Spleen (tissue), 11 donors: ENCODE measurements around the gene VAC14. TPM values are rescaled to one million over a fixed set of nuclear protein-coding genes. Genes with fewer than 3 reads are reported as not detected.

Experiments used
- DNase-seq: peaks from one replicate; pipeline ENCODE4 v3.0.0-alpha.2; 2020
- H3K27ac ChIP-seq, 8 donors: fragments of 200-600 bp; sonication (generic) in 7 of 8; 1 replicate in 4 of 8; 2 replicates in 4 of 8; pipeline versions ENCODE4 v1.5.0 to v1.8.0; 2016 to 2021; ENCODE audit warnings: inconsistent platforms in 4 of 8, mild to moderate bottlenecking in 4 of 8, moderate library complexity in 1 of 8
- H3K27me3 ChIP-seq, 7 donors: fragments of 200-600 bp; sonication (generic) in 6 of 7; replicated peaks in 1 of 7; 1 replicate in 4 of 7; 2 replicates in 3 of 7; pipeline versions ENCODE4 v1.5.0 to v1.8.0; 2016 to 2021; ENCODE audit warnings: inconsistent platforms in 3 of 7, mild to moderate bottlenecking in 1 of 7
- H3K36me3 ChIP-seq, 6 donors: fragments of 200-600 bp; sonication (generic) in 5 of 6; 1 replicate in 4 of 6; 2 replicates in 2 of 6; pipeline versions ENCODE4 v1.5.0 to v1.8.0; 2016 to 2021; ENCODE audit warnings: inconsistent platforms in 2 of 6
- H3K4me1 ChIP-seq, 6 donors: fragments of 200-600 bp; sonication (generic) in 5 of 6; 1 replicate in 3 of 6; 2 replicates in 3 of 6; pipeline versions ENCODE4 v1.5.0 to v1.8.0; 2016 to 2021; ENCODE audit warnings: inconsistent platforms in 3 of 6
- H3K4me3 ChIP-seq, 8 donors: fragments of 200-600 bp; sonication (generic) in 7 of 8; 1 replicate in 4 of 8; 2 replicates in 4 of 8; pipeline versions ENCODE4 v1.5.0 to v1.8.0; 2016 to 2021; ENCODE audit warnings: inconsistent platforms in 4 of 8, mild to moderate bottlenecking in 4 of 8, moderate library complexity in 2 of 8
- H3K9me3 ChIP-seq, 8 donors: fragments of 200-600 bp; sonication (generic) in 7 of 8; 1 replicate in 4 of 8; 2 replicates in 4 of 8; pipeline versions ENCODE4 v1.5.0 to v1.8.0; 2016 to 2021; ENCODE audit warnings: inconsistent platforms in 4 of 8
- POLR2A ChIP-seq, 3 donors: fragments of 450-650 bp; IDR thresholded peaks; one replicate each; pipeline ENCODE4 v1.5.1; 2017; ENCODE audit warnings: antibody characterized with exemption in 3 of 3, mild to moderate bottlenecking in 1 of 3
- POLR2AphosphoS5 ChIP-seq, 3 donors: sonication (generic); formaldehyde crosslinking; IDR thresholded peaks; one replicate each; pipeline ENCODE4 v1.5.1; 2017; ENCODE audit warnings: antibody characterized with exemption in 3 of 3
- WGBS, 5 donors: extraction: QIAGEN DNeasy Blood & Tissue Kit in 3 of 5; methylation state at CpG; one replicate each; pipeline versions ENCODE4 v1.1.5 to v1.1.7; 2013 to 2018; 5-methylcytosine and 5-hydroxymethylcytosine counted together
- intact Hi-C: fragments of 100-400 bp; cut with DNase I; formaldehyde crosslinking; loops from one replicate; pipeline ENCODE4 v1.15.0; 2023; ENCODE audit warnings: low total_unique reads
- polyA plus RNA-seq, 3 donors: library from polyadenylated mRNA; stranded (reverse); fragments of 200-250 nt; gene quantifications; one replicate each; pipeline ENCODE4 v1.2.1, GENCODE V29; 2013
- total RNA-seq, 7 donors: library from RNA; depleted of rRNA in 3 of 7; stranded (reverse); fragments of >200 nt in 3 of 7; fragmentation: NEBNext Ultra II Directional in 4 of 7; extraction: Animal tissue kit (Norgen Biotek cat#: 25700) in 4 of 7; gene quantifications; one replicate each; pipeline versions ENCODE4 v1.1.0 to v1.2.1, GENCODE V29; 2016 to 2021
- TF ChIP-seq, protein P1 (sequence below), 11 experiments: fragments of 200-600 bp in 7 of 11; fragments of 450-650 bp in 4 of 11; sonication (generic) in 4 of 11; IDR thresholded peaks in 8 of 11; conservative IDR thresholded peaks in 3 of 11; 1 replicate in 7 of 11; 2 replicates in 4 of 11; pipeline versions ENCODE4 v1.4.0 to v1.8.0; 2016 to 2021; ENCODE audit warnings: antibody characterized with exemption in 11 of 11, inconsistent platforms in 4 of 11, mild to moderate bottlenecking in 1 of 11
- donor health status: healthy with polysubstance abuse.
- donor health status: DM: no; HTN: no; CAD: no; lungs with moderate emphysema.
- donor health status: DM: no; HTN: no; CAD: no.
- donor health status: Bipolar disorder and iron deficiency.
- donor health status: healthy.
- donor health status: DM: no; HTN: no; CAD: no.
- donor health status: DM: yes; HTN: yes; CAD: no.

The VAC14 gene
- total and polyA plus RNA-seq, 10 donors, result 29.1 to 70.0 (median 48.1) TPM

DNA sequence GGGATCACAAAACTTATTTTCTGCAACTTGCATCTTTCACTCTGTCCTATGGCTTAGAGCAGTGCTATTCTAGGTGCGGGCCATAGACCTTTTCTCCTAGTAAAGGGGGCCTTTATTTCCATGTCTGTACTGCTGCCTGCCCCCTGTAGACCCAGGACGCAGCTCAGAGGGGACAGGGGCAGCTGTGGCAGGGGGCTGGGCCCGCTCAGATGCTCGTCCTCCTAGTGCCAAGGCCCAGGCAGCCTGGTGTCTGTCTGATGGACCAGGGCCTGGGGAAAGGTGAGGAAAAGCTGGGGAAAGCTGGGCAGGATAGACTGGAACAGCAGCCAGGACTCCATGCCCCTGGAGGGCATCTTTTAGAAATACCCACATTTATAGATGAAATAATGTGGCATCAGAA lies 25.6 kb downstream of the VAC14 start:
- peak; percentile 47 for DNase-seq
- Histone ChIP-seq H3K4me3 (no peak overlapping the region), H3K36me3 (peaks cover 0 to 100% (median 60%) of the 10 kb centered on the region in 6 donors), H3K4me1 (peaks cover 0 to 10% (median 8%) of the 10 kb centered on the region in 6 donors), H3K27ac (no peak overlapping the region), H3K9me3 (no peaks in the 10 kb centered on the region), H3K27me3 (no peaks in the 10 kb centered on the region)
- 92 to 99% (median 95%) methylated on average over 4 of the region's 4 CpGs for WGBS, 5 donors
- TF ChIP-seq POLR2AphosphoS5 (IDR thresholded peaks at IDR 0.05) (no peak), POLR2A (IDR thresholded peaks at IDR 0.05) (no peak)
- TF ChIP-seq, protein P1, sequence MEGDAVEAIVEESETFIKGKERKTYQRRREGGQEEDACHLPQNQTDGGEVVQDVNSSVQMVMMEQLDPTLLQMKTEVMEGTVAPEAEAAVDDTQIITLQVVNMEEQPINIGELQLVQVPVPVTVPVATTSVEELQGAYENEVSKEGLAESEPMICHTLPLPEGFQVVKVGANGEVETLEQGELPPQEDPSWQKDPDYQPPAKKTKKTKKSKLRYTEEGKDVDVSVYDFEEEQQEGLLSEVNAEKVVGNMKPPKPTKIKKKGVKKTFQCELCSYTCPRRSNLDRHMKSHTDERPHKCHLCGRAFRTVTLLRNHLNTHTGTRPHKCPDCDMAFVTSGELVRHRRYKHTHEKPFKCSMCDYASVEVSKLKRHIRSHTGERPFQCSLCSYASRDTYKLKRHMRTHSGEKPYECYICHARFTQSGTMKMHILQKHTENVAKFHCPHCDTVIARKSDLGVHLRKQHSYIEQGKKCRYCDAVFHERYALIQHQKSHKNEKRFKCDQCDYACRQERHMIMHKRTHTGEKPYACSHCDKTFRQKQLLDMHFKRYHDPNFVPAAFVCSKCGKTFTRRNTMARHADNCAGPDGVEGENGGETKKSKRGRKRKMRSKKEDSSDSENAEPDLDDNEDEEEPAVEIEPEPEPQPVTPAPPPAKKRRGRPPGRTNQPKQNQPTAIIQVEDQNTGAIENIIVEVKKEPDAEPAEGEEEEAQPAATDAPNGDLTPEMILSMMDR (IDR thresholded peaks at IDR 0.05 in 8 of 11, conservative IDR thresholded peaks at IDR 0.05 in 3 of 11), result no peak
- intact Hi-C loops, result no loop called here

DNA sequence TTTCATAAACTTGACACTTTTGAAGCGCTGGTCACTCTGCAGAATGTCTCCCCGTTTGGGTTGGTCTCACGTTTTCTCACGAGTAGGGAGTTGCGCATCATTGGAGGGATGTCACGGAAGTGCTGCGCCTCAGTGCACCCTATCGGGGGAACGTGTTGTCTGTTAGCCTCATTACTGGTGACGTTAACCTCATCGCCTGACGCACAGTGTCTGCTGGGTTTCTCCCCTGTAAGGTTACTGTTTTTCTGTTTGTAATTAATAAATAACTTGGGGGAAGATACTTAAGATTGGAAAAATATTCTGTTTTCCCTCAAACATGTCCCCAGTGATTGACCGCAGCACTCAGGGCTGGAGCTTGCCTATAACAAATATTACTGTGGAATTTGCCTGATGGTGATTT lies 26.7 kb downstream of the VAC14 start:
- DNase-seq, result peak; percentile 3
- no peaks in the 10 kb centered on the region for H3K9me3 ChIP-seq
- no peak overlapping the region for H3K4me3 ChIP-seq
- WGBS, 5 donors, result 94 to 95% (median 95%) methylated on average over 13 of the region's 13 CpGs
- intact Hi-C loops, result loop anchor here (5.0 kb wide), 1 partner anchor 92 kb away; no protein-coding TSS in a partner anchor
- H3K36me3 ChIP-seq, result peaks cover 0 to 100% (median 51%) of the 10 kb centered on the region in 6 donors
- H3K27me3 ChIP-seq, result no peaks in the 10 kb centered on the region
- H3K27ac ChIP-seq, result no peak overlapping the region
- TF ChIP-seq, protein P1 (IDR thresholded peaks at IDR 0.05 in 8 of 11, conservative IDR thresholded peaks at IDR 0.05 in 3 of 11), result no peak
- TF ChIP-seq POLR2A (IDR thresholded peaks at IDR 0.05) (no peak), POLR2AphosphoS5 (IDR thresholded peaks at IDR 0.05) (no peak)
- peaks cover 0 to 19% (median 12%) of the 10 kb centered on the region in 6 donors for H3K4me1 ChIP-seq

DNA sequence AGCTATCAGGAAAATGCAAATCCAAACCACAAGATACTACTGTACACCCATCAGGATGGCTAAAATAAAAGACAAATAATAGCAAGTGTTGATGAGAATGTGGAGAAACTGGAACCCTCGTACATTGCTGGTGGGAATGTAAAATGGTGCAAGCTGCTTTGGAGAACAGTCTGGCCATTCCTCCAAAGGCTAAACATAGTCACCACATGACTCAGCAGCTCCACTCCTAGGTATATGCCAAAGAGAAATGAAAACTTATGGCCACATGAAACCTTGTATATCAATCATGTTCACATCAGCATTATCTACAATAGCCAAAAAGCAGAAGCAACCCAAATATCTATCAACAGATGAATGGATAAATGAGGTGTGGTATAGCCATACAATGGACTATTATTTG lies 28.5 kb downstream of the VAC14 start:
- Histone ChIP-seq H3K36me3 (peaks cover 0 to 100% (median 45%) of the 10 kb centered on the region in 6 donors), H3K9me3 (no peaks in the 10 kb centered on the region), H3K4me1 (peaks cover 0 to 19% (median 12%) of the 10 kb centered on the region in 6 donors), H3K27me3 (no peaks in the 10 kb centered on the region), H3K27ac (no peak overlapping the region), H3K4me3 (no peak overlapping the region)
- TF ChIP-seq POLR2AphosphoS5 (IDR thresholded peaks at IDR 0.05) (no peak), POLR2A (IDR thresholded peaks at IDR 0.05) (no peak)
- intact Hi-C loops, result loop anchor here (5.0 kb wide), 1 partner anchor 90 kb away; no protein-coding TSS in a partner anchor
- WGBS, 5 donors, result 89 to 96% (median 93%) methylated on average over 1 of the region's 1 CpG
- no peak for DNase-seq

DNA sequence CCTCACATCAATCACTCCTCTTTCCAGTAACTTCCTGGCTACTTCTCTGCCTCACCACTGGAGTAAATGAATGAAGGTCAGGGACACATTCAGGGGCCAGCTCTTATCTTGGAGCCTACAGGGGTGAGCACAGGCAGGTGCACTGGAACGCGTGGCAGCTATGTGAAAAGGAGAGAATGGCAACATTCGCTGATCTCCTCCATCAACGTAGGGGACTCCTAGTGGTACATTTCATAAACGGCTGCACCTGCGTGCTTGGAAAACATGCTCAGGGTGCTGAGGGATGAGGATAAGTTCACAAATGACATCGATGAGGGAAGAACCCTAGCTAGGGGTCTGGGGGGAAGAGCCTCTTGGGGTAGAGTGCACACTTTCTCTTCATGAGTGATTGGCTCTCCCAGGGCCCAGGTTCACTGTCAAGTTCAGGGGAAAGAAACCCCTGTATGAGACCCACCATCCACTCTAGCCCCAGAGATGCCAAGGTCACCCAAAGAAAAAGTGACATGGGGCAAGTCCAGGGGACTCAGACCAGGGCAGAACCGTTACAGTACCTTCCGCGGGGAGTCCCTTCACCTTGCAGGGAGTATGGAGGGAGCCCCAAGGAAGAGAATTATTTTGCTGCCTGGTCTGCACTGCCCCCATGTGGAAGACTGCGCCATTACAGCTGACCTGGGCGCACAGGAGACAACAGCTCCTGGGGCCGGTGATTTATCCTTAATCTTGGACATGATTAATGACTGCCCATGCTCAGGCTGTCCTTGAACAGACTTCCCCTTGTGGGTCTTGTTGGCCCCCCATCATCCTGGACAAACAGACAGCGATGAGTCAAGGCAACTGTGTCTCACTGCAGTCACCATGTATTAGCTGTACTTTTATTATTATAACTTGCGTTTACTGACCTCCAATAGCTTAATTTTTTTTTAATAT lies 30.1 kb downstream of the VAC14 start:
- no peak overlapping the region for H3K4me3 ChIP-seq
- 44 to 51% (median 49%) methylated on average over 15 of the region's 15 CpGs for WGBS, 5 donors
- peaks cover 0 to 19% (median 12%) of the 10 kb centered on the region in 6 donors for H3K4me1 ChIP-seq
- H3K36me3 ChIP-seq, result peaks cover 0 to 100% (median 49%) of the 10 kb centered on the region in 6 donors
- no peaks in the 10 kb centered on the region for H3K9me3 ChIP-seq
- H3K27ac ChIP-seq, result peak overlapping the region in 1 of 8 donors; percentile 8
- intact Hi-C loops, result loop anchor here (5.0 kb wide), 1 partner anchor 89 kb away; no protein-coding TSS in a partner anchor
- no peak for DNase-seq
- TF ChIP-seq, protein P1 (IDR thresholded peaks at IDR 0.05 in 8 of 11, conservative IDR thresholded peaks at IDR 0.05 in 3 of 11), result peak; percentile 68 to 90 (median 85)
- TF ChIP-seq POLR2AphosphoS5 (IDR thresholded peaks at IDR 0.05) (peak in 2 of 3 donors; percentile 28 to 54), POLR2A (IDR thresholded peaks at IDR 0.05) (no peak)
- H3K27me3 ChIP-seq, result no peaks in the 10 kb centered on the region
